Embryonic facial prominence (tissue), 1 donor: ENCODE measurements around the gene PPP1R13B.

ENCODE experiments used
- DNase-seq: peaks from one replicate; pipeline ENCODE4 v3.0.0-alpha.2; 2016; ENCODE audit errors: extremely low spot score

PPP1R13B gene

DNA sequence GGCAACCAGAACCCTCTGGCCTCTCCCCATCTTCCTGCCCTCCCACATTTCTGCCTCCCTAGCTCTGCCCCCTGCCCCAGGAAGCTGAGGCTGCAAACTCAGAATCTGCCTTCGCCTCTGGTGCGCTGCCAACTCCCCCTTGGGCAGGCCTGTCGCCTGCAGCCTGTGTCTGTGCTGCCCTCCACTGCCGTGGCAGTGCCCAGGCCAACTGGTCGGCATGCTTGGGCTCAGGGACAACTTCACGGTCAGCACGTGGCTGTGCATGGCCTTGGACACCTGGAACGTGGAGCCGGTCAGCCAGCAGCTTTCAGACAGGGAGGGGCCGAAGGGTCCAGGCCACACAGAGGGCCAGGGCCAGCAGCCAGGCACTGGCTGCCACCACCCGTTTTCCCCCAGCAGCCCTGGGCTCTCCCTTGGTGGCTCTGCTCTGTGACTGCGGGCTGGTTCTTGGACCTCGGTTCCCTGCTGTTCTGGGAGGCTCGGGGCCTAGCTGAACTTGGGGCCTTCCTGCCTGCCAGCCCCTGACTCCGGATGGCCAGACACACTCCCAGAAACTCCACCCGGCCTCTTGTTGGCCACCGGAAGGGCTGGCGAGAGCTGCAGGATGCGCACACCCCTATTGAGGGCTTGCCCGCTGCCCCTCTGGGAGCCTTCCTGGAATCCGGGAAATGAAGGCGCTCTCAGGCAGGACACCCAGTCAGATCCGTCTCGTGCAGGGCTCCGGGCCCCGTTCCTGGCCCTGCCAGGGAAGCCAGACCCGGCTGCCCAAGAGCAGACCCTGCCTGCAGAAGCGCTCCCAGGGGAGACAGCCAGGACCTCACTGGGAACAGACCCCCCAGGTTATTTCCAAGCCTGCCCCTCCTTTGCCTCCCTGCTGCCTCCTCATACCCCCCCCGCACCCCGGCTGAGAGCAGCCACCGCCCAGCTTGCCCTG lies 34.2 kb upstream of the PPP1R13B start:
- DNase-seq, result no peak

DNA sequence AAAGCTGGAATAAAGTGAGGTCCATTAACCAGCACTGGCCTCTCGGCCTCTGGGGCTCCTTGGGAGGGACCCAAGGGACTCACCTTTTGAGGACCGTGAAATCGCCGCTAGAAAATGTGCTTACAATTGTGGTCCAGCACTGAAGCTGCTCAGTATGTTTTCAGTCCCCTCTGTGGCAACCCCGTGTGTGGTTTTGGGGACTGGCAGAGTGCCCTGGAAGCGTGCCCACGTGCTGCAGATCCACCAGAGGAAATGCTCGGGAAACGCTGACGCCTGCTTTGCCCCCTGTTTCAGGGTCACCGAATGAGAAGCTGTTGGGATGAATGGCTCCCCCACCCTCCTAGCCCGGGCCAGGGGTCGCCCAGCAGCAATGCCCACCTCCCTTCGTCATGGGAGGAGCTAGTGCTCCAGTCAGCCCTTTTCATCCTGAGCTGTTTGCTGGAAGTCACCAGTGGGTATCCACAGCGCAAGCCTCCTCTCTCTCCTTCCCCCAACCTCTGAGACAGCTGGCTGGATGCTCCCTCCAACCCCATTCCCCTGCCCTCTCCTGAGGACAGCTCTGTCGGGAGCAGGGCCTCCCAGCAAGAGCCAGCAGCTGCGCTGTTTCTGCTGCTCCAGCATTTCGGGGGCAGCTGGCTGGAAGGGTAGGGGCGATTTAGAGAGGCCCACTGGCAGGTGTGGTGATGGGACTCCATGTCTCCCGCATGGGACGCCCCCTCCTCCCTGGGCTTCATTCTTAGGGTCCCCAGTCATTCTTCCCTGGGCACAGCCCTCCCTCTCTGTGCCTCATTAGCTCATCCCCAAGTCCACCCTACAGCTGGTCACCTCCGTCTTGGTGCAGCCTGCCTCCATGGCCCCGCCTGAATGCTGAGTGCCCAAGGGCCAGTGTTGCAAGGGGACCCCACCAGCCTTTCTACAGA lies 33.2 kb upstream of the PPP1R13B start:
- DNase-seq, result peak; percentile 20

DNA sequence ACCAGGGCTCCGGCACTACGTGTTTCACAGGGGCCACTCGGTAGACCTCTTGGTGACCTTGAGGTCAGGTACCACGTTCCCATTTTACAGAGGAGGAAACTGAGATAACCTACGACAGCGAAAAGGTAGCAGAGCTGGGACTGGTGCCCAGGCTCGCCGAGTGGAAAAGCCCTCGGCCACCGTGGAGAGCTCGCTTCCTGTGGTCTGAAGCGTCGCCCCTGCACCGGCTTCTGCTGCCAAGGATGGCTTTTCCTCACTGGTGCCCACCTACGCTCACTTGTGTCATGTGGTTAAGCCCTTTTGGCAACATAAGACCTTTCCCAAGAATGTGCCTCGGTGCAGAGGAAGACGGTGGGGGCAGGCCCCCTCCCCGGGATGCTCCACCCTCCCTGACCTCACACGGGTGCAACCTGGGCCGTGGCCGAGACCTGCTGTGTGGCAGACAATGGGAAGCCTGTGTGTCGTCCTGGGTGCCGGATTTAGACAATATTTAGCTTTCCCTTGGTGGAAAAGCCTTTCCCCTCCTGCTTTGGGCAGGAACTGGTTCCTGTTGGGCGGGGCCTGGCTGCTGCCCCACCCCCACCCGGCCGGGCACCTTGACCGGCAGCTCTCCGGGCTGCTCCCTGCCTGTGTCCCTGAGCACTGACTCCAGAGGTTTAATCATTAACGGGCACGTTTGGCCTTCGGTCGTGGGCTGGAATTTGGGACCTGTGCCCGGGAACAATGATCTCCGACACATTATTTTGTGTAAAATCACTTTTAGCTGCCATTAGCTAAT lies 32.4 kb upstream of the PPP1R13B start:
- DNase-seq, result no peak

GRCh38 chr14:103879118-103879569 lies 31.8 kb upstream of the PPP1R13B start:
- no peak for DNase-seq

- DNase-seq, result no peak
Measured at GRCh38 chr14:103878180-103878579, 30.8 kb upstream of the PPP1R13B start.

GRCh38 chr14:103875010-103875409 lies 27.6 kb upstream of the PPP1R13B start:
- no peak for DNase-seq

GRCh38 chr14:103872481-103873113 lies 25.2 kb upstream of the PPP1R13B start:
- DNase-seq, result no peak

- no peak for DNase-seq
Measured at GRCh38 chr14:103871596-103872480, 24.5 kb upstream of the PPP1R13B start.

- DNase-seq, result no peak
Measured at GRCh38 chr14:103870891-103871595, 23.7 kb upstream of the PPP1R13B start.

DNA sequence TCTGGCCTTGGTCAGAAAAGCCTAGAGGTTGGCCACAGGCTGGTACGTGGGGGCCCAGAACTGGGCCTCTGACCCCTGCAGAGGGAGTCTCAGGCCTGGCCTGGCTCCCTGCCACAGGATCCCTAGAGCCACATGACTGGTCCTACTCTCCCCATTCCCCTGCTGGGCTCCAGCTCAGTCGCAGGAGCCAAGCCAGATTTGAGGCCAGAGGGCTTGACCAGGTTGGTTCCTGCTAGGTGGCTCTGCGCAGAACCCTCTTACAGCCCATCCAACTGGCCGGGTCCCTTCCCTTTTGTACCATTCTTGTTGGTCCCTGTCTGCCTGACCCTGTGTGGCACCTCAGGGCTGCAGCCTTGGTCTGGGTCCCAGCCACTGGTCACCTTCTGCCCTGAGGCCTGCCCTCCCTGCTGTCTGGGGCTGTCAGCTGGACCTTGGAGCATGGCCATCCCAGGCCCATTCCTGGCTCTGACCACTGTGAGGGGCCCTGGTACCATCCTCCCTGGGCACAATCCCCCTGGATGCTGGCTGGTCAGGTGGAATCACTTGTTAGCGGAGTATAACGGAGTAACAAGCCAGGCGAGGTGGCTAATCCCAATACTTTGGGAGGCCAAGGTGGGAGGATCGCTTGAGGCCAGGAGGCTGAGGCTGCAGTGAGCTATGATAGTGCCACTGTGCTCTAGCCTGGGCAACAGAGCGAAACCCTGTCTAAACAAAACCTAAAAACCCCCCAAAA lies 22.9 kb upstream of the PPP1R13B start:
- DNase-seq, result no peak

- DNase-seq, result no peak
Measured at GRCh38 chr14:103869406-103870143, 22.2 kb upstream of the PPP1R13B start.

- no peak for DNase-seq
Measured at GRCh38 chr14:103868242-103868897, 21.0 kb upstream of the PPP1R13B start.

- no peak for DNase-seq
Measured at GRCh38 chr14:103867523-103867953, 20.2 kb upstream of the PPP1R13B start.

GRCh38 chr14:103867020-103867419 lies 19.6 kb upstream of the PPP1R13B start:
- DNase-seq, result no peak

DNA sequence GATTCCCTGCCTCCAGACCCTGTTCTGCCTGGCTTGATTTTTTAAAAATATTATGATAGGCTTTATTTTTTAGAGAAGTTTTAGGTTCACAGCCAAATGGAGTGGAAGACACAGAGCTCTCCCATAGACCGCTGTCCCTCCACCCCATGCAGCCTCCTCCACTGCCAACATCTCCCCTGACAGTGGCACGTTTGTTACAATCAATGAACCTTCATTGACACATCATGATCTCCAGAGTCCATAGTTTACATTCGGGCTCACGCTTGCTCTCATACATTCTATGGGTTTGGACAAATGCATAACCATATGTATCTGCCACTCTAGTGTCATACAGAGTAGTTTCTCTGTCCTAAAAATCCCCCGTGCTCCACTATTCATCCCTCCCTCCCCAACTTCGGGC lies 15.9 kb upstream of the PPP1R13B start:
- DNase-seq, result no peak

DNA sequence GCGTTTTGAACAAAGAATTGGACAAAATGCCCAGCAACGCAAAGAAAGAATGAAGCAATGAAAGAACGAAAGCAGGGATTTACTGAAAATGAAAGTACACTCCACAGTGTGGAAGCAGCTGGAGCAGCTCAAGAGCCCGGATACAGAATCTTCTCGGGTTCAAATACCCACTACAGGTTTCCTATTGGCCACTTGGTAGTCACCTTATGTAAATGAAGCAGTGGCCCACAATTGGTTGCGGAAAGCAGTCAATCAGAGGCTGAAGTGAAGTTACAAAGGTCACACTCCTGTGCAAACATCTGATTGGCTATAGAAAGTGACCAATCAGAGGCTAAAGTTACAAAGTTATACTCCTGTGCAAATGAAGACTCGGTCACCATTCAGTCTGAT lies 15.0 kb upstream of the PPP1R13B start:
- no peak for DNase-seq
